Measurements from ENCODE around the gene GPC5.

DNA sequence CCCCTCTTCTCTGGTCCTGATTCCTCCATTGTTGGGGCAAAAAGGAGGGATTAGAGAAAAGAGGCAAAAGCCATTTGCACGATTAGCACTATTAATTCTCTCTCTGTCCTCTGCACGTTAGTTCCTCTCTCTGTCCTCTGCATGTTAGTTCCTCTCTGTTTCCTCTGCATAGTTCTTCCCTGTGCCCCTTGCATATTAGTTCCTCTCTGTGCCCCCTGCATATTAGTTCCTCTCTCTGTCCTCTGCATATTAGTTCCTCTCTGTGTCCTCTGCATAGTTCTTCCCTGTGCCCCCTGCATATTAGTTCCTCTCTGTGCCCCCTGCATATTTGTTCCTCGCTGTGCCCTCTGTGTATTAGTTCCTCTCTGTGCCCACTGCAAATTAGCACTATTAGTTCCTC is 981.0 kb downstream of the GPC5 start:
- TF ChIP-seq, protein P1, sequence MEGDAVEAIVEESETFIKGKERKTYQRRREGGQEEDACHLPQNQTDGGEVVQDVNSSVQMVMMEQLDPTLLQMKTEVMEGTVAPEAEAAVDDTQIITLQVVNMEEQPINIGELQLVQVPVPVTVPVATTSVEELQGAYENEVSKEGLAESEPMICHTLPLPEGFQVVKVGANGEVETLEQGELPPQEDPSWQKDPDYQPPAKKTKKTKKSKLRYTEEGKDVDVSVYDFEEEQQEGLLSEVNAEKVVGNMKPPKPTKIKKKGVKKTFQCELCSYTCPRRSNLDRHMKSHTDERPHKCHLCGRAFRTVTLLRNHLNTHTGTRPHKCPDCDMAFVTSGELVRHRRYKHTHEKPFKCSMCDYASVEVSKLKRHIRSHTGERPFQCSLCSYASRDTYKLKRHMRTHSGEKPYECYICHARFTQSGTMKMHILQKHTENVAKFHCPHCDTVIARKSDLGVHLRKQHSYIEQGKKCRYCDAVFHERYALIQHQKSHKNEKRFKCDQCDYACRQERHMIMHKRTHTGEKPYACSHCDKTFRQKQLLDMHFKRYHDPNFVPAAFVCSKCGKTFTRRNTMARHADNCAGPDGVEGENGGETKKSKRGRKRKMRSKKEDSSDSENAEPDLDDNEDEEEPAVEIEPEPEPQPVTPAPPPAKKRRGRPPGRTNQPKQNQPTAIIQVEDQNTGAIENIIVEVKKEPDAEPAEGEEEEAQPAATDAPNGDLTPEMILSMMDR (IDR thresholded peaks at IDR 0.05; ENCODE audit: low read depth, low read length): no peak
- no peak for TF ChIP-seq EZH2phosphoT487 (IDR thresholded peaks at IDR 0.05; ENCODE audit: low read depth)

All from OCI-LY3 (cell line).